ENCODE data around the gene FUOM. TPM values are rescaled to one million over a fixed set of nuclear protein-coding genes. Genes with fewer than 3 reads are reported as not detected.

Gene FUOM
- total RNA-seq, 1 experiment from 2014 or later, result 33.3 TPM

DNA sequence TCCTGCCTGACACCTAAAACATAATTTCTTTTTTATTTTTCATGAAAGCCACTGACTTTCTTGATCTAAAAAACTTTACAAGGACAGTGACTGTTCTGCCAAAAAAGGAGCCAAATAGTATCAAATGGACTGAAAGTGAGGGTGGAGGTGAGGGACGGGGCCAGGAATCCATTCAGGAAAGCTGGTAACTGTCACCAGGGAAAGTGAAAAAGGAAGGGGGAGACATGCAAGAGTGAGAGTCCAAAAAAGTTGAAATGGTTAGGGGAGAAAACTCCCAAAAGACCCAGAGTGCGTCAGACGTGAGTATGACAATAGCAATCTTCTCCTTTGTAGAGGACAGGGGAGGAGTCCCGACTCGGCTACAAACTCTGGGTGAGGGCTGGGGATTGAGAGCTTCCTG lies 13.6 kb downstream of the FUOM start:
- H3K27ac ChIP-seq (ENCODE audit: low read length), result no peak overlapping the region
- no peaks in the 10 kb centered on the region for H4K20me1 ChIP-seq (ENCODE audit: low read length)
- intact Hi-C loops (cut with micrococcal nuclease), result no loop called here
- no peak overlapping the region for H3K9ac ChIP-seq (ENCODE audit: low read length)
- no peak for TF ChIP-seq EZH2phosphoT487 (IDR thresholded peaks at IDR 0.05; ENCODE audit: borderline replicate concordance, low read length)
- TF ChIP-seq, protein P1, sequence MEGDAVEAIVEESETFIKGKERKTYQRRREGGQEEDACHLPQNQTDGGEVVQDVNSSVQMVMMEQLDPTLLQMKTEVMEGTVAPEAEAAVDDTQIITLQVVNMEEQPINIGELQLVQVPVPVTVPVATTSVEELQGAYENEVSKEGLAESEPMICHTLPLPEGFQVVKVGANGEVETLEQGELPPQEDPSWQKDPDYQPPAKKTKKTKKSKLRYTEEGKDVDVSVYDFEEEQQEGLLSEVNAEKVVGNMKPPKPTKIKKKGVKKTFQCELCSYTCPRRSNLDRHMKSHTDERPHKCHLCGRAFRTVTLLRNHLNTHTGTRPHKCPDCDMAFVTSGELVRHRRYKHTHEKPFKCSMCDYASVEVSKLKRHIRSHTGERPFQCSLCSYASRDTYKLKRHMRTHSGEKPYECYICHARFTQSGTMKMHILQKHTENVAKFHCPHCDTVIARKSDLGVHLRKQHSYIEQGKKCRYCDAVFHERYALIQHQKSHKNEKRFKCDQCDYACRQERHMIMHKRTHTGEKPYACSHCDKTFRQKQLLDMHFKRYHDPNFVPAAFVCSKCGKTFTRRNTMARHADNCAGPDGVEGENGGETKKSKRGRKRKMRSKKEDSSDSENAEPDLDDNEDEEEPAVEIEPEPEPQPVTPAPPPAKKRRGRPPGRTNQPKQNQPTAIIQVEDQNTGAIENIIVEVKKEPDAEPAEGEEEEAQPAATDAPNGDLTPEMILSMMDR (conservative IDR thresholded peaks at IDR 0.05; ENCODE audit: low read depth, low read length), result no peak
- no peak for TF ChIP-seq EZH2 (IDR thresholded peaks at IDR 0.05; ENCODE audit: low read length, unreplicated experiment)
- H3K9me2 ChIP-seq (replicated peaks; ENCODE audit: low read length), result no peaks in the 10 kb centered on the region
- H3K4me3 ChIP-seq (ENCODE audit: low read length), result no peak overlapping the region
- no peak for DNase-seq
- BruUV-seq (replicated peaks), result no TSS peak
- H3F3A ChIP-seq (ENCODE audit: low read length, unreplicated experiment), result no peaks in the 10 kb centered on the region
- ChIA-PET CTCF (interaction anchor here (0.6 kb wide), 1 partner anchor 15 kb away, joined by 4 read pairs; no protein-coding TSS in a partner anchor), POLR2A (ENCODE audit: unreplicated experiment) (interaction anchor here (0.7 kb wide), 1 partner anchor 13 kb away, joined by 3 read pairs; no protein-coding TSS in a partner anchor)
- no peak for ATAC-seq
- no peaks in the 10 kb centered on the region for H3K9me3 ChIP-seq (ENCODE audit: low read length)
- H2AFZ ChIP-seq (ENCODE audit: low read length), result no peak overlapping the region
- H3K4me1 ChIP-seq (ENCODE audit: insufficient read depth, low read length), result peaks cover 5% of the 10 kb centered on the region; the same call in 1 of the 2 replicates
- H3K36me3 ChIP-seq (ENCODE audit: low read depth, low read length), result no peaks in the 10 kb centered on the region
- no peaks in the 10 kb centered on the region for H3K79me2 ChIP-seq (ENCODE audit: low read length)
- no peaks in the 10 kb centered on the region for H3K27me3 ChIP-seq (ENCODE audit: low read length)
- no peak overlapping the region for H3K4me2 ChIP-seq (ENCODE audit: low read length)

DNA sequence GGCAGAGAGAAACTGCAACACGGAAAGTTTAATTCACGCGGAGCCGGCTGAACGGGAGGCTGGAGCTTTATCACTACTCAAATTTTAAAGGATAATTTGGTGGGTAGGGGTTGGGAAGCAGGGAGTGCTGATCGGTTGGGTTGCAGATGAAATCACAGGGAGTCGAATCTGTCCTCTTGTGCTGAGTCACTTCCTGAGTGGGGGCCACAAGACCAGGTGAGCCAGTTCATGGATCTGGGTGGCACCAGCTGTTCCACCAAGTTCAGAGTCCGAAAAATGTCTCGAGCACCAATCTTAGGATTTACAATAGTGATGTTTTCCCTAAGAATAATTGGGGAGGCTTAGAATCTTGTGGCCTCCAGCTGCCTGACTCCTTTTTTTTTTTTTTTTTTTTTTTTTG lies 14.3 kb downstream of the FUOM start:
- Histone ChIP-seq H3K9me2 (replicated peaks; ENCODE audit: low read length) (no peaks in the 10 kb centered on the region), H3K79me2 (ENCODE audit: low read length) (no peaks in the 10 kb centered on the region), H3K27ac (ENCODE audit: low read length) (no peak overlapping the region), H4K20me1 (ENCODE audit: low read length) (no peaks in the 10 kb centered on the region), H3F3A (ENCODE audit: low read length, unreplicated experiment) (no peaks in the 10 kb centered on the region), H3K36me3 (ENCODE audit: low read depth, low read length) (no peaks in the 10 kb centered on the region), H2AFZ (ENCODE audit: low read length) (no peak overlapping the region), H3K9ac (ENCODE audit: low read length) (no peak overlapping the region), H3K4me1 (ENCODE audit: insufficient read depth, low read length) (peaks cover 5% of the 10 kb centered on the region; the same call in 1 of the 2 replicates), H3K9me3 (ENCODE audit: low read length) (no peaks in the 10 kb centered on the region), H3K4me2 (ENCODE audit: low read length) (no peak overlapping the region), H3K4me3 (ENCODE audit: low read length) (no peak overlapping the region), H3K27me3 (ENCODE audit: low read length) (no peaks in the 10 kb centered on the region)
- intact Hi-C loops (cut with micrococcal nuclease), result no loop called here
- no peak for DNase-seq
- POLR2A ChIA-PET (ENCODE audit: unreplicated experiment), result no interaction called here
- ATAC-seq, result no peak
- CTCF ChIA-PET, result interaction anchor here (0.6 kb wide), 1 partner anchor 14 kb away, joined by 4 read pairs; no protein-coding TSS in a partner anchor
- TF ChIP-seq EZH2 (IDR thresholded peaks at IDR 0.05; ENCODE audit: low read length, unreplicated experiment) (no peak), EZH2phosphoT487 (IDR thresholded peaks at IDR 0.05; ENCODE audit: borderline replicate concordance, low read length) (no peak)
- TF ChIP-seq, protein P1 (conservative IDR thresholded peaks at IDR 0.05; ENCODE audit: low read depth, low read length), result no peak
- no TSS peak for BruUV-seq (replicated peaks)

DNA sequence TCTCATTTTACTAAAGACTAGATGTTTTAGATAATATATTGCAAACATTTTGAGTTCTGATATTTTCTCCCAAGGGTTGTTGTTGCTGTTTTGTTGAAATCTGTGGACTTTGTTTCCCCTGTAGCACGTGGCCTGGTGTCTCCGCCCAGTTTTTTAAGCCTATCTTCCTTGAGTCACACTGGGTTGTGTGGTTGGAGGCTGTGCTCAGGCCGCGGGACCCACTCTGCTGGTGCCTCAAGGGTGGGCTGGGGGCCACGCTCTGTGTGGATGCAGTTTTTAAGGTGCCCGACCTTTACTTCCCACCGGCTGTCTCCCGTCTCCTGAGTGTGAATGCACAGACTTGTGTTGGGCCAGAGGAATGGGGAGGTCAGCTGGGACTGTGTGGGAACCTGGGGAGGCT lies 14.9 kb downstream of the FUOM start:
- no peak for TF ChIP-seq EZH2 (IDR thresholded peaks at IDR 0.05; ENCODE audit: low read length, unreplicated experiment)
- no peak for TF ChIP-seq EZH2phosphoT487 (IDR thresholded peaks at IDR 0.05; ENCODE audit: borderline replicate concordance, low read length)
- TF ChIP-seq, protein P1 (conservative IDR thresholded peaks at IDR 0.05; ENCODE audit: low read depth, low read length), result no peak
- Histone ChIP-seq H3K79me2 (ENCODE audit: low read length) (no peaks in the 10 kb centered on the region), H3F3A (ENCODE audit: low read length, unreplicated experiment) (no peaks in the 10 kb centered on the region), H3K27ac (ENCODE audit: low read length) (no peak overlapping the region), H2AFZ (ENCODE audit: low read length) (no peak overlapping the region), H3K4me3 (ENCODE audit: low read length) (no peak overlapping the region), H3K4me1 (ENCODE audit: insufficient read depth, low read length) (peaks cover 5% of the 10 kb centered on the region; the same call in 1 of the 2 replicates), H3K4me2 (ENCODE audit: low read length) (no peak overlapping the region), H3K9me2 (replicated peaks; ENCODE audit: low read length) (no peaks in the 10 kb centered on the region), H3K36me3 (ENCODE audit: low read depth, low read length) (no peaks in the 10 kb centered on the region), H3K9me3 (ENCODE audit: low read length) (no peaks in the 10 kb centered on the region), H3K9ac (ENCODE audit: low read length) (no peak overlapping the region), H4K20me1 (ENCODE audit: low read length) (no peaks in the 10 kb centered on the region), H3K27me3 (ENCODE audit: low read length) (no peaks in the 10 kb centered on the region)
- no TSS peak for BruUV-seq (replicated peaks)
- CTCF ChIA-PET, result no interaction called here
- DNase-seq (no peak), ATAC-seq (no peak)
- POLR2A ChIA-PET (ENCODE audit: unreplicated experiment), result no interaction called here
- intact Hi-C loops (cut with micrococcal nuclease), result no loop called here
